HG03139 (cell line): Measurements from ENCODE around the gene SEC61B.
"Not testable (repeated sequence)": the region's sequence is repeated elsewhere in the genome, so short reads cannot be mapped to it uniquely, and the experiment has no call there.

Experiments
- ATAC-seq: cut with Tn5 transposase; IDR thresholded peaks from one replicate; pipeline ENCODE4 v1.9.1; 2021; ENCODE audit not compliant: unreplicated experiment

SEC61B gene

GRCh38 chr9:99190597-99191283 lies 31.3 kb upstream of the SEC61B start:
- ATAC-seq: no peak

GRCh38 chr9:99192786-99193465 lies 29.2 kb upstream of the SEC61B start:
- no peak for ATAC-seq

GRCh38 chr9:99193466-99193821 lies 28.6 kb upstream of the SEC61B start:
- no peak for ATAC-seq

GRCh38 chr9:99196484-99196883 lies 25.6 kb upstream of the SEC61B start:
- not testable (repeated sequence) for ATAC-seq

GRCh38 chr9:99197124-99197630 lies 24.9 kb upstream of the SEC61B start:
- no peak for ATAC-seq

GRCh38 chr9:99197987-99198386 lies 24.1 kb upstream of the SEC61B start:
- ATAC-seq: no peak

GRCh38 chr9:99199938-99200539 lies 22.0 kb upstream of the SEC61B start:
- no peak for ATAC-seq

GRCh38 chr9:99201603-99202002 lies 20.5 kb upstream of the SEC61B start:
- no peak for ATAC-seq

- ATAC-seq: no peak
Observed at GRCh38 chr9:99210572-99210971, 11.5 kb upstream of the SEC61B start.

GRCh38 chr9:99211746-99212145 lies 10.3 kb upstream of the SEC61B start:
- ATAC-seq: no peak

- no peak for ATAC-seq
Observed at GRCh38 chr9:99213197-99213596, 8.9 kb upstream of the SEC61B start.

- ATAC-seq: no peak
Observed at GRCh38 chr9:99216073-99216472, 6.0 kb upstream of the SEC61B start.

GRCh38 chr9:99220011-99220410 lies 2.1 kb upstream of the SEC61B start:
- no peak for ATAC-seq

- ATAC-seq: no peak
Observed at GRCh38 chr9:99221266-99221620, 839 bp upstream of the SEC61B start.

- peak; percentile 23 for ATAC-seq
Observed at GRCh38 chr9:99222416-99223270, 561 bp downstream of the SEC61B start.

- no peak for ATAC-seq
Observed at GRCh38 chr9:99224445-99224844, 2.4 kb downstream of the SEC61B start.

- ATAC-seq: no peak
Observed at GRCh38 chr9:99226054-99226453, 4.0 kb downstream of the SEC61B start.

GRCh38 chr9:99230206-99230605 lies 8.1 kb downstream of the SEC61B start:
- ATAC-seq: no peak

GRCh38 chr9:99231711-99232110 lies 9.6 kb downstream of the SEC61B start:
- ATAC-seq: no peak

- no peak for ATAC-seq
Observed at GRCh38 chr9:99234618-99235017, 12.5 kb downstream of the SEC61B start.

GRCh38 chr9:99235069-99235468 lies 13.0 kb downstream of the SEC61B start:
- no peak for ATAC-seq
